NCI-H774 (cell line): ENCODE results near the gene CDCA7L.
"Not testable (repeated sequence)": the region's sequence is repeated elsewhere in the genome, so short reads cannot be mapped to it uniquely, and the experiment has no call there.

Source experiments
- DNase-seq: peaks from one replicate; lab custom pipeline; 2025; lab: John Stamatoyannopoulos, UW

The CDCA7L gene

DNA sequence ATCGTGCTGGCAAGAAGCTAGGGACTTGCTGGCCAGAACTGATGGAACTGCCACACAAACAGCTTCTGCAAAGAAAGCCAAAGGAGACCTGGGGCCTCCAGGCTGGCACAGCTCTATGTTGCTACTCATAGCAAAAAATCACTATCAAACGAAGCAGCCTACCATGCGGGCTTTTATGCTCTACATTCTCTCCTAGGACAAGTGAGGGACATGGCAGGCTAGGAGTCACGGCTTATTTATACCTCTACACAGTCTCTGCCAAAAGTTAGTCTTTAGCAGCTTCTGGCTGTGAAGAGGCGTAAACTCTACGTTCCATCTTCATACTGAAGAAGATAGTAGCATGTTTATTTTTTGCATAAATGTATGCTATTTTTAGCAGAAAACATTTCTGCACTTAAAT is 35.4 kb downstream of the CDCA7L start:
- no peak for DNase-seq

DNA sequence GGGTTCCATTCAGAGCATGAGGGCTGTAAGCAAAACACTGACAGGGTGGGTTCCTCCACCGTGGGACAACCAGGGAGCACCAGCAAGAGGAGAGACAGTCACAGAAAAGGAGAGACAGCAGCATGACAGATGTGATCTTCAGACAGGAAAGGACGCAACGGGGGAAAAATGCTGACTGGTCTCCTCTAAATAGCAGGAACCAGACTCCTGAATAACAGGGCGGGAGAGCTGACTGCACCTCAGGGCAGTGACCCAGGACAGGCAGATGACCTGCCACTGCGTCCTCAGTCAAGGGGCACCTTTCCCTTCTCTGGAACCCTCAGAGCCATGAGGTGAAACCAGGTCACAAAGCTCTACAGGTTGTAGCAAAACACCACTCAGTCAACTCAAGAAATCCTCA is 37.0 kb downstream of the CDCA7L start:
- no peak for DNase-seq

DNA sequence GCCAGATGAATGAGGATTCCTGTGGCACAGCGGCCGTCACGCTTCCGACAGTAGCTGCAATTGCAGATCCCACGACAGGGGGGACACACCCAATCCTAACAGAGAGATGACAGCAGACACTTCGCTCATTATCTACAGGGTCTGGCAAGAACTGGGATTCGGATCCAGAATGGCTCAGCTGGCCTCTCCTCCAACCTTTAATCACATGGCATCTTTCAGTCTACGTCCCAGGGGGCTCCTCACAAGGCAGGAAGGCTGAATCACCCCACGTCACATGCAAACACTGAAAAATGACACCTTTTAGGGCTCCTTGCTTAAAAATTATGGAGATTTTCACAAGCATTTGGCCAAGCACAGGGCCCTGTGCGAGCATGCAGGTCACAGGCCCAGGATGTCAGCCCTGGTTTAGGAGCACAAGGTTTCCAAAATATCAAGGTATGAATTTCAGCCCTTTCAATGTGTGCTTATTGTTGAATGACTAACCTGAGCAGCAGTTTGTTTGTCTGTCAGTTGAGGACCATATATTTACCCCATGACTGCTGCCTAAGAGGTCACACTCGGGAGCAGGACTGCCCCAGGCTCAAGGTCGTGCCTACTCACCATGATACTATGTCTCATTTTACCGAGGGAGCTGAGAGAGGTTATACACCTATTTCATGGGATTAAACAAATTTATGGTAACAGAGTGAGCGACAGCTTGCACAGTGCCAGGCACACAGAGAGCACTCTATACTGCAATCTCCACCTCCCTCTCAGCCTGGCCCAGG is 42.5 kb downstream of the CDCA7L start:
- no peak for DNase-seq

DNA sequence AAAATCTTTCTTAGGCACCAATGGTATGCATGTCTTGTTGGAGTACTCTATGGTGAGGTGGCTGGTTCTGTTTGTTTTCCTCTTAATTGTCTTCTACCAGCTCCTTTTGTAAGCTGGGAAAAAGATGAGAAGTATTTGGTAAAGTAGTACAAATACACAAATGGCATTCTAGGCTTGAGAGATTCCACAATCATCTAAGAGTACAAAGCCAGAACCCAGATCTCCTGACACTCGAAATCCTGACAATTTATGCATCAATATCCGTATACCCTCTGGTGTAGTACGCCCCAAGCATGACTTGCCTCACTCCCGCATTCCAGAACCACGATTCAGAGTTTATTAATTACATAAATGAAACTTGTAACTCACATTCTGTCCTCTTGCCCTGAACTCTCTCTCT is 43.5 kb downstream of the CDCA7L start:
- DNase-seq: no peak

DNA sequence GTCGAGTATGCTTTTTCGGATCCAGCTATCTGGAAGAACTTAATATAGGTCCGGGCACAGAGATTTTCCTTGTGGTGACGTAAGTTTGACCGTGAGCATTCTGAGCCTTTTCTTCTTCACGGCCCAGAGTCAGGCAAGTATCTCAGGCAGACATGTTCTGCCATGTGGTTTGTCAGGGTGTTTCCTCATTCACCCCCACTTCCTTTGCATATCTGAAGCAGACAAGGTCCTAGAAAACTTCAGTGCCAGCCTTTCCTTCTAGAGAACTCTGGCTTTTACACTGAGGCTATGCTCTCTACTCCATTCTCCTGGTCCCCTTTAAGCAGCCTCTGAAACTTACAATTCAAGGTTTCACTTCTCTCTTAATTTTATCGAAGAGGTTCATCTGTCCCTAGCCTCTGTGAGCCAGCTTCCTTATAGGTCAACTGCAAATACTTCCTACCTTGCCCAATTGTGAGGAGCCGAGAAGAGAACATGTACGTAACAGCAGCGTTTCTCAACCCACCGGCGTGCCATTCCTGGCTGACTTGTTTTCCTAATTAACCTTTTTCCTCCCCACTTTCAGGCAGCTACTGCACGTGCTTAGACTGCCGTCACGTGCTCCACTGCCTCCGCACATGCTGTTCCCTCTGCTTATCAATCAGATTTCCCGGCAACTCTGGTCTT is 47.3 kb downstream of the CDCA7L start:
- no peak for DNase-seq

DNA sequence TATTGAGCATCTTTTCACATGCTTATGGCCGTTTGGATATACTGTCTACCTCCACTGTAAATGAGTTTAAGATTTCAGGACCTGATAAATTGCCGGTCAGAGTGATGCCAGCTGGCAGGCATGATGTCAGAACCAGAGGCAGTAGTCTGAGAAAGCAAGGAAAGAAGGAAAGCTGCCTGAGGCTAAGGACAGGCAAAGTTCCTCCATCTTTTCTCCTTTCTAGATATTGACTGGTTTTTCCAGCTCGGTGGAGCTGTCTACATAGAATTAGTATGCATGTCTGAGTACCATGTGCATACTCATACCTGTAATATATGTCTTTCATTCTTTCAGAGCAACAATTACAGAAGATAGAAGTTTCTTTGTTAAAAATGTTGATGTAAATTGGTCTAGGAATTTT is 52.3 kb downstream of the CDCA7L start:
- DNase-seq: no peak

DNA sequence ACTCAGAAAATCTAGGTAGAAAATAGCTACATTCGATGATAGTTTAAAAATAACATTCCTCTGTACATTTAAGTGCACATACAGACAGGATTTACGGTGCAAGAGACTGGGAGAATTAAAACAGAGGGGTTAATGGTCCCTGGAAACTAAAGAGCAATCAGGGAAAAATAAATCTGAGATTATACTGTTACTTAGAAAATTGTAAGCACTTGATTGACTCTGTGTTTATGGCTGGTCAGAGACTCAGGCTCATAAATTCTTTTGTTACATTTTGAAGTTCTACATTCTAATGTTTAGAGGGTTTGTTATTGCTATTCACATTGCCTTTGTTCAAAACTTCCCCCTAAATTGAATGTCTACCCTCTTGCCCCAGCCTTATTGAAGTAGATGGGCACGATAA is 54.4 kb downstream of the CDCA7L start:
- DNase-seq: no peak

DNA sequence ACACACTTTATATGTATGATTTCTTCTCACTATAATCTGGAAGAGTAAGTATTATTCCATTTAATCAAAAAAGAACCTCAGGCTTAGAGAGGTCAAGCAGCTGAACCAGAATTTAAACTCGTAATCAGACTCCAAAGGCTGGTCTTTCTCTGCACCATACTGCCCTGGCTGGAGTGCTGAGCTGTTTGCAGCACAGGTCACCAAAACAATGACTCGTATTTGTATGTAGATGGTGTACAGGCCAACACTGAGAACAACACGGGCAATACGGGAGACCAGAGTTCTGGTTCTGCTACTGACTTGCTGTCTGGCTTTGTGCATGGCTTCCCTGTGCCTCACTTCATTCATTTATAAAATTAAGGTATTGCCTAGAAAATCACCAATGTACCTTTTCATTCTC is 57.9 kb downstream of the CDCA7L start:
- no peak for DNase-seq

DNA sequence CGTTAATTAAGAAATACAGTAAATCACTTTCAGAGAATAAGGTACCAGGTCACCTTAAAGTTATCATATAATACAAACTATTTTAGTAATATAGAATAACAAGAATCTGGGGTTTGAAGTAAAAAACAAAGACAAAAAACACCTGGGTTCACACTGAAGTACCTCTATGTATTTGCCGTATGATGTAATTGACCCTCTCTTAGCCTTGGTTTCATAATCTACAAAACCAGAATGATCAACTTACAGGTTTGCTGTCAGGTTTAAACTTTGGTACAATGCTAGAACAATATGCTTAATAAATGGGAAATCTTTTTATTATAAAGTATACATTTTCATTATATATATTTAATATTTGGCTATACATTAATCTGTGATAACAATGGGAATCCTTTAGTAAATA is 58.3 kb downstream of the CDCA7L start:
- DNase-seq: no peak

DNA sequence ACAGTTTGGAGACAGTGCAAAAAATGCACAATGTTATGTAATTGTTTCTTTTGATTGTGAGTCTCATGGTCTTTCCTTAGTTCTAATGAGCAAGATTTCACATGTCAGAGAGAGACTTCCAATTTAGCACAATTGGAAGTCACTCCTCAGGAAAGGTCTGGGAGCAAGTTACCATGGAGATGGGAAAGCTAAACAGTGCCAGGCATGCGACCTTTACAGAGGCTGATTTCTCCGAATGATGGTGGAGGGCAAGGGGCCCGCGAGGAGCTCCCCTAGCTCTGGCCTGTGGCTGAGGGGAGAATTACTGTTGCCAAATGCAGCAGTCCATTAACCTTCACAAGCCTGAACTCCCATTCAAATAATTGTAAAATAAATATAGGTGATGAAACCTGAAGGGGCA is 59.3 kb downstream of the CDCA7L start:
- DNase-seq: no peak

DNA sequence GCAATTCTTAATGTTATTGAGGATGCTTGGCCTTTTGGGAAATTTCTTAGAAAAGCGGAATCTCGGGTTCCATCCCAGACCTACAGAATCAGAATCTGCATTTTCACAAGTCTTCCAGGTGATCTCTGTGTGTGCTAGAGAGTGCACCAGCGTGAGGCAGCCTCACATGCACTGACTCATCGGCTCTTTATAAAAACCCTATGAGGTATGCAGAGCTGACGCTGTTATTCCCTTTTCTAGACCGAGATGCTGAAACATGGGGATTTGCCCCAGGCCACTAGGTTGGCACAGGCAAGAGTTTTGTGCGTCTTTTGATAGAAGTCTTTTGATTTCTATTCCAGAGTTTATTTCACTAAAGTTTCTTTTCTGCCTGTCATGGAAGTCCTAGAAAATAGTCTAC is 61.2 kb downstream of the CDCA7L start:
- DNase-seq: no peak

DNA sequence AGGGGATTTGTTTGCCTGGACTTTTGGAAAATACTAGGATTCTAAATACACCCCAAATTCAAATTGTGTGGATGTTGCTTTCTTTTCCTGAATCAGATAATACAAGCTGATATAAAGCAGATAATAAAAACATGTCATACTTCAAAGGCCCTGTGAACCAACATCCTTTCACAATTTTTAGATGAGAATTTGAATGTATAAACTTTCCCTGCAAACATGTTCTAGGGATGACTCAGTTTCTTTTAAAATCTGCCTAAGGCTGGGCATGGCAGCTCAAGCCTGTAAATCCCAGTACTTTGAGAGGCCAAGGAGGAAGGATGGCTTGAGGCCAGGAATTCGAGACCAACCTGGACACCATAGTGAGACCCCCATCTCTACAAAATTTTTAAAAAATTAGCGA is 62.2 kb downstream of the CDCA7L start:
- DNase-seq: not testable (repeated sequence)

DNA sequence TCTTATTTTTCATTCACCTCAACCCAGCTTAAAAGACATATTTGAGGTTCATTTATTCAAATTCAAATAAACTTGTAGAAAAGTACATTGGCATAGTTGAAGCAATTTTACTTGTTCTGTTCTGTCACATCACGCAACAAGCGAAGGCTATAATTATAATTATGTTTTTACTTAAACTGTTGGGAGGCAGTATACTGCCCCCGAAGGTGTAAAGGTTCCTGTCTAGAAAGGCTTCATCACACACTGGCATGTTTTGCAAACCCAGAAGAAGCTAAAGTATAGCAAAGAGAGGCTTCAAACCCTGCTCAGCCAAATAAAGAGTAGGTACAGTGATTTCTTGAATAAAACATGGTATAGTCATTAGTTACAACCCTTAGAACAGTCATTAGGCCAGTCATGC is 62.6 kb downstream of the CDCA7L start:
- DNase-seq: no peak

DNA sequence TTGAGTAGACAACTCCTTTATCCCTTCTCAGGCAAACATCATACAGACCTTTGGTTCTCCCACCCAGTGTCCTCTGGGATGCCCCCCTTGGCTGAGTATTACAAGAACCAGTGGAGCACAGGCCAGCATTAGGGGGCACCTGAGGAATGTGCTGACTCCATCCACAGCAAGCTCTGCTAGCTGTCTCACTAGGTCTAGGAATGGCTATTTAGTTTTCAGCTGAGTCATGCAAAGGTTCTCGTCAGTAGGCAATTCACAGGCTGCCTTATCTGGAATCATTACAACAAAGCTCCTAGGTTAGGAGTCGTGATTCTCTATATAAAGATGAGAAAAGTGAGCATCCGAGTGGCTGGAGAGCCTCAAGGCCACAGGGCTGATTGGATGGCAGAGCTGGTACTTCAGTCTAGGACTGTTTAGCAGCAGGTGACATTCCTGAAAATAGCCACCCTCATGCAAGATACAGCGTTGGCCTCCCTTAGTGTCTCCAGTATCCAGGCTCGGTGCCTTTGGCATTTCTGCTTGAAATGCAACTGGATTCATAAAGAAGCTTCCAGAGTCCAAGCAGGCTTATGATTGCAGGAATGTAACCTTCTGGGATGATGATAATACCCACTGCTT is 75.8 kb downstream of the CDCA7L start:
- no peak for DNase-seq

DNA sequence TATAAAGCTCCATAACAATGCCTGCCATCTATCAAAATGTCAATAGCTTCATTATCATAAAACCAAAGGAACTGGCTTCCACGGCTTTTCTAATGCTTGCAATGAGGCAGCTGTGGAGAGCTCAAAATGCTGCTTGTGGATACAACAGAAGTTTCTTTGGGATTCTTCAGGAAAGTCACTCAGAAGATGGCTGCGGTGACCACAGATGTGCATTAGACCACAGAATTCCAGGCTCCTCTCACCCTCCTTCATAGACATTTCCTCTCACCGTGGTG is 77.2 kb downstream of the CDCA7L start:
- DNase-seq: peak; percentile 8

DNA sequence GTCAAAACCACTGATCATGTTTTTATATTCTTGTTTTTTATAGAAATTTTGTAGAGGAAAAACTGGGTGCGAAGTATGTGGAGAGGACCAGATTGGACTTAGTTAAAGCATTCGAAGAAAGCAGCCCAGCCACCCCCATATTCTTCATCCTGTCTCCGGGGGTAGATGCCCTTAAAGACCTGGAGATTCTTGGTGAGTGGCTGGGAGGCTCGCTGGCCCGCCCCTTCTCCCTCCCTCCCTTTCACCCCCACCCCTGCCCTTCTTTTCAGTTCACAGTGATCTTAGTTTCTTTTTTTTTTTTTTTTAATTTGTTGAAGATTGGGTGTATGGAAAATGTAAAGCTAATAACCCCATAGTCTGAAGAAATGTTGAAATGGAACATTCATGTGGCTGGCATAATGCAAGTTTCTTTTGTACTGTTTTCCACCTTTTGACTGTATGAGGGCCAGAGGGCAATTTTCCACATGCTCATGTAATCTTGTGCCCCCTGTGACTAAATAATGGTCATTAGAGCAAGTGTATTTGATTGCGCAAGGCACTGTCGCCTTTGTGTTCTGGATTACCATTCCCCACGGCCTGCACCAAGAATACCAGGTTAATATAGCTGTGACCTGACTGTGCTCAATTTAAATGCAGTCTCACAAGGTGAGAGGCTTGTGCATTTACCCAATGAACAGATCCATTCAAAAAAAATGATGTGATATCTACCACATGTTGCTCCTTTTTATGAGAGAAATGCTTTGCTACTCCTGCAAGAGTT is 77.7 kb downstream of the CDCA7L start:
- no peak for DNase-seq

DNA sequence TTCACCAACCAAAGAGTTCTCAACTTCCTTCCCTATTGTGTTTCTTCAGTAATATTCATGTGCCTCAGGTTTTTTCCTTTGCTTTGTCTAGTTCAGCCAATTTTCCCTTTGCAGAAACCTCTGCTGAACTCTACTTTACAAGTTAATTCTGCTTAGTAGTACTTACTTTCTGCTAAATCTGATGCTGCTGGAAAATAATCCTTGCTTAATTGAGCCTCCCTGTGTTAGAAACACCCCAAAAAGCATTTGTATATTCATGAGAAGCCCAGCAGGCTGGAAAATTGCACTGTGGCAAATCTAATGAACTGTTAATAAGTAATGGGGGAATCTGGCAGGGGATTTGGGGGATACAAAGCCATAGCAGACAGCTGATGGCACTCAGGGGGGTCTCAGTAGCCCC is 78.5 kb downstream of the CDCA7L start:
- DNase-seq: no peak

DNA sequence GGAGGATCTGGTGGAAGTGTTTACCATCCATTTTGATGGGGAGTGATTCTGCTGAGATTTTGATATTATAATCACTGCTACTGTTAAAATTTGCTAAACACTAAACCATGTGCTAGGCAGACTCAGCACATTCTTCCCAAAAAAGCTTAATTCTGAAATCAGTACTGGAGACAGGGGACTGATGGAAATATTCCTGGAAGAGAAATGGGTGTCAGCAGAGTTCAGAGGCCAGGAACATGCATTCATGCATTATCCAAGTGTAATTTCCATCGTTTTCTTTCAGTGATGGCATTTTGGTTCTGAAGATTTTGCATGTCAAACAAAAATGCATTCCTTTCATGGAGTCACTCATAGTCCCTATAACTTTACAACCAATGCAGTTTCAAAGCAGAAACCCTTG is 79.0 kb downstream of the CDCA7L start:
- DNase-seq: no peak

DNA sequence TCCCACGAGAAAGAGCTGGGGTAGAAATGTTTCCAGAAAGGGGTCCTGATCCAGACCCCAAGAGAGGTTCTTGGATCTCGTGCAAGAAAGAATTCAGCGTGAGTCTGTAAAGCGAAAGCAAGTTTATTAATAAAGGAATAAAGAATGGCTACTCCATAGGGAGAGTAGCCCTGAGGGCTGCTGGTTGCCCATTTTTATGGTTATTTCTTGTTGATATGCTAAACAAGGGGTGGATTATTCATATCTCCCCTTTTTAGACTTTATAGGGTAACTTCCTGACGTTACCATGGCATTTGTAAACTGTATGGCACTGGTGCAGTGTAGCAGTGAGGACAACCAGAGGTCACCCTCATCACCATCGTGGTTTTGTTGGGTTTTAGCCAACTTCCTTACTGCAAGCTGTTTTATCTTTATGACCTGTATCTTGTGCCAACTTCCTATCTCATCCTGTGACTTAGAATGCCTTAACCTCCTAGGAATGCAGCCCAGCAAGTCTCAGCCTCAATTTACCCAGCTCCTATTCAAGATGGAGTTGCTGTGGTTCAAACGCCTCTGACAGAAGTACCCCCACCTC is 80.0 kb downstream of the CDCA7L start:
- DNase-seq: not testable (repeated sequence)

DNA sequence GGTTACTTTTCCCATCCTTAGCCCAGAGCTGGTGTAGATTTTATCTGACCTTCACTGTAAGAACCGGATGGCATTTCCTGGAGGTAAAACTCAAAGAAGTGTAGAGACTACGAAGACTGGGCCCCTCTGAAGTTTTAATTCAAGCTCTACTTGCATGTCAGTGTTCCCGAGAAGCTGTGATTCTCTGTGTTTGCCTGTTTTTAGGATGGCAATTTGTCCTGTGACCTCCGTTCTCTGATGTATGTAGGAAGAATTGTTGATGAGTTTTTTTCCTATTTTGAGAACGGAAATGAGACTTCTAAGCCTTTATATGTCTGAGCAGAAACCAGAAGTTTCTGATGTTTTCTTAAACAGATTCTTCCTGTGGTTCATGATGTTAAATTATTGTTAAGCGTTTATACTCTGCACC is 94.1 kb downstream of the CDCA7L start:
- no peak for DNase-seq
